Liver (tissue), 9 donors: ENCODE measurements around the gene SGO2. TPM values are rescaled to one million over a fixed set of nuclear protein-coding genes. Genes with fewer than 3 reads are reported as not detected.

ENCODE experiments used
- DNase-seq: peaks from one replicate; pipeline ENCODE4 v3.0.0-alpha.2; 2017; ENCODE audit warnings: low spot score
- H3K27ac ChIP-seq, 2 donors: one replicate each; pipeline ENCODE4 v1.7.0; 2013; ENCODE audit warnings: inconsistent platforms in 2 of 2, low read length in 2 of 2, control low read depth in 1 of 2, low read depth in 1 of 2, mild to moderate bottlenecking in 1 of 2
- H3K27me3 ChIP-seq, 4 donors: one replicate each; pipeline versions ENCODE4 v1.6.1 to v1.7.0; 2013; ENCODE audit warnings: low read length in 3 of 4, inconsistent platforms in 1 of 4, mild to moderate bottlenecking in 1 of 4, moderate library complexity in 1 of 4; ENCODE audit not compliant: control insufficient read depth in 4 of 4, insufficient read depth in 4 of 4
- H3K36me3 ChIP-seq, 4 donors: one replicate each; pipeline versions ENCODE4 v1.6.1 to v1.7.0; 2013; ENCODE audit warnings: low read length in 3 of 4, mild to moderate bottlenecking in 3 of 4, low read depth in 1 of 4, moderate library complexity in 1 of 4; ENCODE audit not compliant: control insufficient read depth in 4 of 4, insufficient read depth in 3 of 4
- H3K4me1 ChIP-seq, 4 donors: one replicate each; pipeline versions ENCODE4 v1.6.1 to v1.7.0; 2013; ENCODE audit warnings: low read length in 3 of 4, mild to moderate bottlenecking in 3 of 4, moderate library complexity in 1 of 4; ENCODE audit not compliant: control insufficient read depth in 4 of 4, insufficient read depth in 4 of 4
- H3K4me3 ChIP-seq, 3 donors: one replicate each; pipeline versions ENCODE4 v1.6.1 to v1.7.0; 2013; ENCODE audit warnings: low read length in 3 of 3, control low read depth in 1 of 3, low read depth in 1 of 3, mild to moderate bottlenecking in 1 of 3
- H3K9ac ChIP-seq, 2 donors: one replicate each; pipeline ENCODE4 v1.7.0; 2013; ENCODE audit warnings: low read length in 2 of 2, mild to moderate bottlenecking in 2 of 2, moderate library complexity in 2 of 2, control low read depth in 1 of 2, low read depth in 1 of 2
- H3K9me3 ChIP-seq, 4 donors: one replicate each; pipeline versions ENCODE4 v1.6.1 to v1.7.0; 2013; ENCODE audit warnings: low read length in 3 of 4; ENCODE audit not compliant: control insufficient read depth in 4 of 4
- EGR1 ChIP-seq, 2 donors: IDR thresholded peaks; 2 replicates each; pipeline ENCODE4 v1.6.1; 2016 to 2018; ENCODE audit warnings: antibody characterized with exemption in 2 of 2, low read depth in 2 of 2
- FOXA1 ChIP-seq: IDR thresholded peaks from 2 replicates; pipeline ENCODE4 v1.6.1; 2016; ENCODE audit warnings: antibody characterized with exemption
- FOXA2 ChIP-seq: IDR thresholded peaks from 2 replicates; pipeline ENCODE4 v1.6.1; 2016; ENCODE audit warnings: antibody characterized with exemption
- GABPA ChIP-seq, 2 donors: IDR thresholded peaks in 1 of 2; conservative IDR thresholded peaks in 1 of 2; 2 replicates each; pipeline ENCODE4 v1.6.1; 2016; ENCODE audit warnings: antibody characterized with exemption in 2 of 2, mild to moderate bottlenecking in 1 of 2, moderate library complexity in 1 of 2
- HNF4A ChIP-seq, 2 donors: conservative IDR thresholded peaks; 2 replicates each; pipeline ENCODE4 v1.6.1; 2016; ENCODE audit warnings: antibody characterized with exemption in 2 of 2, mild to moderate bottlenecking in 2 of 2
- HNF4G ChIP-seq: IDR thresholded peaks from 2 replicates; pipeline ENCODE4 v1.6.1; 2016; ENCODE audit warnings: antibody characterized with exemption
- JUND ChIP-seq, 2 donors: IDR thresholded peaks; 2 replicates each; pipeline ENCODE4 v1.6.1; 2016; ENCODE audit warnings: antibody characterized with exemption in 2 of 2
- NR2F2 ChIP-seq: IDR thresholded peaks from 2 replicates; pipeline ENCODE4 v1.6.1; 2016; ENCODE audit warnings: antibody characterized with exemption
- RAD21 ChIP-seq, 2 donors: IDR thresholded peaks; 2 replicates each; pipeline ENCODE4 v1.6.1; 2016; ENCODE audit warnings: antibody characterized with exemption in 2 of 2, mild to moderate bottlenecking in 2 of 2
- RXRA ChIP-seq, 2 donors: IDR thresholded peaks; 2 replicates each; pipeline ENCODE4 v1.6.1; 2017 to 2018; ENCODE audit warnings: antibody characterized with exemption in 2 of 2, mild to moderate bottlenecking in 1 of 2
- SP1 ChIP-seq: IDR thresholded peaks from 2 replicates; pipeline ENCODE4 v1.6.1; 2018; ENCODE audit warnings: antibody characterized with exemption, mild to moderate bottlenecking
- TAF1 ChIP-seq: conservative IDR thresholded peaks from 2 replicates; pipeline ENCODE4 v1.6.1; 2016; ENCODE audit warnings: antibody characterized with exemption, mild to moderate bottlenecking
- YY1 ChIP-seq: IDR thresholded peaks from 2 replicates; pipeline ENCODE4 v1.6.1; 2016; ENCODE audit warnings: antibody characterized with exemption, mild to moderate bottlenecking
- WGBS: extraction: QIAGEN DNeasy Blood & Tissue Kit; methylation state at CpG from one replicate; pipeline ENCODE4 v1.1.7; 2013; 5-methylcytosine and 5-hydroxymethylcytosine counted together
- polyA plus RNA-seq, 2 donors: library from polyadenylated mRNA; stranded (reverse) in 1 of 2; unstranded in 1 of 2; fragments of 200-250 nt in 1 of 2; fragments of >200 nt in 1 of 2; fragmentation: Nextera tagmentation in 1 of 2; extraction: Ambion mirVana in 1 of 2; gene quantifications; one replicate each; pipeline versions ENCODE4 v1.2.1 to v1.2.3, GENCODE V29; 2013 to 2015
- total RNA-seq, 2 donors: library from RNA; depleted of rRNA; stranded (reverse); fragments of >200 nt; gene quantifications; one replicate each; pipeline ENCODE4 v1.2.3, GENCODE V29; 2014
- TF ChIP-seq, protein P1 (sequence below): fragments of 150-350 bp; IDR thresholded peaks from 2 replicates; pipeline ENCODE4 v1.5.1; 2017; ENCODE audit warnings: improper control_type of control experiment, low read depth, low read length; ENCODE audit not compliant: missing input control
- TF ChIP-seq, protein P2 (sequence below): IDR thresholded peaks from 2 replicates; pipeline ENCODE4 v1.6.1; 2016; ENCODE audit warnings: antibody characterized with exemption, mild to moderate bottlenecking
- TF ChIP-seq, protein P3 (sequence below): IDR thresholded peaks from 2 replicates; pipeline ENCODE4 v1.6.1; 2016; ENCODE audit warnings: antibody characterized with exemption
- TF ChIP-seq, protein P4 (sequence below): IDR thresholded peaks from 2 replicates; pipeline ENCODE4 v1.6.1; 2016; ENCODE audit warnings: antibody characterized with exemption
- TF ChIP-seq, protein P5 (sequence below): IDR thresholded peaks from 2 replicates; pipeline ENCODE4 v1.6.1; 2016; ENCODE audit warnings: antibody characterized with exemption
- donor health status: healthy.
- donor health status: healthy.
- donor health status: healthy.
- donor health status: healthy.
- donor health status: healthy.

The SGO2 gene
- total and polyA plus RNA-seq, 4 donors: 0.58 to 14.9 (median 0.77) TPM

DNA sequence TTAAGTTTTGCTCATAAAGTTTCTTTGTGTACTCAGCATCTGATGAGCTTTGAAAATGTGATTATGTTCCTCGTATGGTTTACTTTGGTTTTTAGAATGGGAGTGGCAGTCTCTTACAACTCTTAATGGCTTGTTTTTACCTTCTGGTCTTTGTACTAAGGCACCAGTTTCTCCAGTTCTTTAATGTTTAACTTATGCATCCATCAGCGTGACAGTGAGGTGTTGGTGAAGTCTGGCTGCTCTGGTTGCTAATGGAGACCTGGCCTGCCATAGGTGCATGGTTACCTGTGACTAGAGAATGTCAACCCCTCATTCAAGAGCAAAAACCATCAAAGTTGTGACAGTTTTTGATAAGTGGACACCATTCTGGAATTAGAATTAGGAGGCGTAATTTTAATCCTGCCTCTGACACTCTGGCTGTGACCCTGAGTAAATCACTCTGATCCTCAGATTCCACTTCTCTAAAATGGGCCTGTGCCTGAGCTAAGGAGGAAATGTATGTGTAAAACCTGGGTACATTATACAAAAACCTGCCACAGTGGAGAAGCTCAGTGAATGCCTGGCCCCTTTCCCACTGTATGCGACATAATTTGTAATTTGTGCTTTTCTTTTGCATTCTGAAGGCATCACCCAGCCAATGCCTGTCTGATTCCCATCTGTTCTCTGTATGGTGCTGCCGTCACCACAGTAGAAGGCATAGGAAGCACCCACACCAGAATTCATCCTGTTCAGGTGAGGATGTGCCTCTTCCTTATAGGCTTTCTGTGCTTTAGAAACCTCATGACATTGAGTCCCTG lies 71.0 kb downstream of the SGO2 start:
- Histone ChIP-seq H3K9me3 (no peaks in the 10 kb centered on the region), H3K36me3 (peaks cover 8 to 74% (median 45%) of the 10 kb centered on the region in 4 donors), H3K27ac (no peak overlapping the region), H3K4me1 (peaks cover 8 to 30% (median 28%) of the 10 kb centered on the region in 4 donors), H3K9ac (no peak overlapping the region), H3K4me3 (no peak overlapping the region), H3K27me3 (no peaks in the 10 kb centered on the region)
- TF ChIP-seq NR2F2 (no peak), JUND (IDR thresholded peaks at IDR 0.05) (no peak), HNF4G (no peak), FOXA1 (no peak), RXRA (IDR thresholded peaks at IDR 0.05) (no peak), HNF4A (conservative IDR thresholded peaks at IDR 0.05) (no peak), SP1 (no peak), RAD21 (IDR thresholded peaks at IDR 0.05) (no peak), GABPA (IDR thresholded peaks at IDR 0.05 in 1 of 2, conservative IDR thresholded peaks at IDR 0.05 in 1 of 2) (no peak), EGR1 (IDR thresholded peaks at IDR 0.05; ENCODE audit: low read depth in 2 of 2) (no peak), TAF1 (no peak), FOXA2 (no peak), YY1 (no peak)
- TF ChIP-seq, protein P1, sequence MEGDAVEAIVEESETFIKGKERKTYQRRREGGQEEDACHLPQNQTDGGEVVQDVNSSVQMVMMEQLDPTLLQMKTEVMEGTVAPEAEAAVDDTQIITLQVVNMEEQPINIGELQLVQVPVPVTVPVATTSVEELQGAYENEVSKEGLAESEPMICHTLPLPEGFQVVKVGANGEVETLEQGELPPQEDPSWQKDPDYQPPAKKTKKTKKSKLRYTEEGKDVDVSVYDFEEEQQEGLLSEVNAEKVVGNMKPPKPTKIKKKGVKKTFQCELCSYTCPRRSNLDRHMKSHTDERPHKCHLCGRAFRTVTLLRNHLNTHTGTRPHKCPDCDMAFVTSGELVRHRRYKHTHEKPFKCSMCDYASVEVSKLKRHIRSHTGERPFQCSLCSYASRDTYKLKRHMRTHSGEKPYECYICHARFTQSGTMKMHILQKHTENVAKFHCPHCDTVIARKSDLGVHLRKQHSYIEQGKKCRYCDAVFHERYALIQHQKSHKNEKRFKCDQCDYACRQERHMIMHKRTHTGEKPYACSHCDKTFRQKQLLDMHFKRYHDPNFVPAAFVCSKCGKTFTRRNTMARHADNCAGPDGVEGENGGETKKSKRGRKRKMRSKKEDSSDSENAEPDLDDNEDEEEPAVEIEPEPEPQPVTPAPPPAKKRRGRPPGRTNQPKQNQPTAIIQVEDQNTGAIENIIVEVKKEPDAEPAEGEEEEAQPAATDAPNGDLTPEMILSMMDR: no peak
- TF ChIP-seq, protein P2, sequence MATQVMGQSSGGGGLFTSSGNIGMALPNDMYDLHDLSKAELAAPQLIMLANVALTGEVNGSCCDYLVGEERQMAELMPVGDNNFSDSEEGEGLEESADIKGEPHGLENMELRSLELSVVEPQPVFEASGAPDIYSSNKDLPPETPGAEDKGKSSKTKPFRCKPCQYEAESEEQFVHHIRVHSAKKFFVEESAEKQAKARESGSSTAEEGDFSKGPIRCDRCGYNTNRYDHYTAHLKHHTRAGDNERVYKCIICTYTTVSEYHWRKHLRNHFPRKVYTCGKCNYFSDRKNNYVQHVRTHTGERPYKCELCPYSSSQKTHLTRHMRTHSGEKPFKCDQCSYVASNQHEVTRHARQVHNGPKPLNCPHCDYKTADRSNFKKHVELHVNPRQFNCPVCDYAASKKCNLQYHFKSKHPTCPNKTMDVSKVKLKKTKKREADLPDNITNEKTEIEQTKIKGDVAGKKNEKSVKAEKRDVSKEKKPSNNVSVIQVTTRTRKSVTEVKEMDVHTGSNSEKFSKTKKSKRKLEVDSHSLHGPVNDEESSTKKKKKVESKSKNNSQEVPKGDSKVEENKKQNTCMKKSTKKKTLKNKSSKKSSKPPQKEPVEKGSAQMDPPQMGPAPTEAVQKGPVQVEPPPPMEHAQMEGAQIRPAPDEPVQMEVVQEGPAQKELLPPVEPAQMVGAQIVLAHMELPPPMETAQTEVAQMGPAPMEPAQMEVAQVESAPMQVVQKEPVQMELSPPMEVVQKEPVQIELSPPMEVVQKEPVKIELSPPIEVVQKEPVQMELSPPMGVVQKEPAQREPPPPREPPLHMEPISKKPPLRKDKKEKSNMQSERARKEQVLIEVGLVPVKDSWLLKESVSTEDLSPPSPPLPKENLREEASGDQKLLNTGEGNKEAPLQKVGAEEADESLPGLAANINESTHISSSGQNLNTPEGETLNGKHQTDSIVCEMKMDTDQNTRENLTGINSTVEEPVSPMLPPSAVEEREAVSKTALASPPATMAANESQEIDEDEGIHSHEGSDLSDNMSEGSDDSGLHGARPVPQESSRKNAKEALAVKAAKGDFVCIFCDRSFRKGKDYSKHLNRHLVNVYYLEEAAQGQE: no peak
- TF ChIP-seq, protein P3, sequence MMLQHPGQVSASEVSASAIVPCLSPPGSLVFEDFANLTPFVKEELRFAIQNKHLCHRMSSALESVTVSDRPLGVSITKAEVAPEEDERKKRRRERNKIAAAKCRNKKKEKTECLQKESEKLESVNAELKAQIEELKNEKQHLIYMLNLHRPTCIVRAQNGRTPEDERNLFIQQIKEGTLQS: no peak
- TF ChIP-seq, protein P4, sequence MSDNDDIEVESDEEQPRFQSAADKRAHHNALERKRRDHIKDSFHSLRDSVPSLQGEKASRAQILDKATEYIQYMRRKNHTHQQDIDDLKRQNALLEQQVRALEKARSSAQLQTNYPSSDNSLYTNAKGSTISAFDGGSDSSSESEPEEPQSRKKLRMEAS: no peak
- TF ChIP-seq, protein P5, sequence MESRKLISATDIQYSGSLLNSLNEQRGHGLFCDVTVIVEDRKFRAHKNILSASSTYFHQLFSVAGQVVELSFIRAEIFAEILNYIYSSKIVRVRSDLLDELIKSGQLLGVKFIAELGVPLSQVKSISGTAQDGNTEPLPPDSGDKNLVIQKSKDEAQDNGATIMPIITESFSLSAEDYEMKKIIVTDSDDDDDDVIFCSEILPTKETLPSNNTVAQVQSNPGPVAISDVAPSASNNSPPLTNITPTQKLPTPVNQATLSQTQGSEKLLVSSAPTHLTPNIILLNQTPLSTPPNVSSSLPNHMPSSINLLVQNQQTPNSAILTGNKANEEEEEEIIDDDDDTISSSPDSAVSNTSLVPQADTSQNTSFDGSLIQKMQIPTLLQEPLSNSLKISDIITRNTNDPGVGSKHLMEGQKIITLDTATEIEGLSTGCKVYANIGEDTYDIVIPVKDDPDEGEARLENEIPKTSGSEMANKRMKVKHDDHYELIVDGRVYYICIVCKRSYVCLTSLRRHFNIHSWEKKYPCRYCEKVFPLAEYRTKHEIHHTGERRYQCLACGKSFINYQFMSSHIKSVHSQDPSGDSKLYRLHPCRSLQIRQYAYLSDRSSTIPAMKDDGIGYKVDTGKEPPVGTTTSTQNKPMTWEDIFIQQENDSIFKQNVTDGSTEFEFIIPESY: no peak
- 60% methylated on average over 5 of the region's 5 CpGs for WGBS
- no peak for DNase-seq
